Activated CD8-positive, alpha-beta memory T cell treated with anti-CD3 and anti-CD28 coated beads, Interleukin-2, amount 50 U/mL, for 48 hours (primary cell): ENCODE measurements around the gene KLHL17.
A peak's percentile ranks its signal among the peaks of the same experiment; 100 is the strongest.
"Not testable (repeated sequence)": the region's sequence is repeated elsewhere in the genome, so short reads cannot be mapped to it uniquely, and the experiment has no call there.

Experiments
- DNase-seq: peaks from one replicate; pipeline ENCODE4 v3.0.0-alpha.2; 2020

KLHL17 gene

GRCh38 chr1:1003618-1004419 is 43.4 kb downstream of the KLHL17 start:
- no peak for DNase-seq

GRCh38 chr1:1004420-1004779 is 44.0 kb downstream of the KLHL17 start:
- DNase-seq: no peak

- no peak for DNase-seq
These were observed 44.7 kb downstream of the KLHL17 start for GRCh38 chr1:1004780-1005697.

- DNase-seq: no peak
These were observed 45.5 kb downstream of the KLHL17 start for GRCh38 chr1:1005774-1006304.

- DNase-seq: no peak
These were observed 46.1 kb downstream of the KLHL17 start for GRCh38 chr1:1006305-1007159.

- DNase-seq: not testable (repeated sequence)
These were observed 49.7 kb downstream of the KLHL17 start for GRCh38 chr1:1010131-1010530.

- no peak for DNase-seq
These were observed 51.1 kb downstream of the KLHL17 start for GRCh38 chr1:1011396-1011949.

GRCh38 chr1:1012736-1013104 is 52.3 kb downstream of the KLHL17 start:
- DNase-seq: not testable (repeated sequence)

GRCh38 chr1:1013105-1013921 is 52.9 kb downstream of the KLHL17 start, which contains the start of gene ISG15:
TSS of gene ISG15 (plus strand) at chr1:1013497. CDS start at chr1:1013574, 77 bp downstream.
- peak; percentile 89 for DNase-seq

GRCh38 chr1:1013922-1014648 is 53.7 kb downstream of the KLHL17 start:
- DNase-seq: peak; percentile 59

- peak; percentile 64 for DNase-seq
These were observed 54.7 kb downstream of the KLHL17 start for GRCh38 chr1:1014799-1015681.
